Endothelial cell of umbilical vein (primary cell): ENCODE data around the gene TSPAN18.

Experiments used
- EZH2 ChIP-seq: IDR thresholded peaks from 2 replicates; pipeline ENCODE4 v1.6.1; 2012; ENCODE audit warnings: borderline replicate concordance, low read depth, mild to moderate bottlenecking, moderate library complexity, low read length, inconsistent platforms; ENCODE audit not compliant: severe bottlenecking
- POLR2A ChIP-seq: IDR thresholded peaks from 2 replicates; pipeline ENCODE4 v1.6.1; 2012; ENCODE audit warnings: low read depth, mild to moderate bottlenecking, control low read depth, low read length
- TF ChIP-seq, protein P1 (sequence below), 2 donors: IDR thresholded peaks; 1 replicate in 1 of 2; 2 replicates in 1 of 2; pipeline ENCODE4 v1.5.1; 2011; ENCODE audit warnings: low read length in 2 of 2, mild to moderate bottlenecking in 2 of 2, moderate library complexity in 2 of 2, control low read depth in 1 of 2, inconsistent platforms in 1 of 2, low read depth in 1 of 2; ENCODE audit not compliant: insufficient read depth in 1 of 2; ENCODE audit errors: extremely low read depth in 1 of 2

DNA sequence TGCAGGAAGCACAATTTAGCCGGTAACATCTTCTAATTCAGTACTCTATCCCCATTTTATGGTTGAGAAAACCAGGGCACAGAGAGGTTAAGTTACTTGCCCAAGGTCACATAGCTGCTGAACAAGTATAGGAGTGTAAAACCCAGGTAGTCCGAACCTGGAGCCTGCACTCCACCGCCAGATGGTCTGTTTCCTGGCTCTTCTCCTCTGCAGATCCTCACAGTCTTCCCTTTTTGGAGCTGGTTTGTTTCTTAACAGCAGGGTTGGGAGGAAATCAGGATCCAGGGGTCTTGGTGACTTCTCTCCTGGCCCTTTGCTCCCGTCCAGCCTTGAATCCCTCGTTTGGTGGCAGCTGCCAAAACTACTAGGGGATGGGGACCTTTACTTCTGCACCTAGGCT is 12.0 kb downstream of the TSPAN18 start:
- no peak for TF ChIP-seq EZH2
- no peak for TF ChIP-seq POLR2A
- TF ChIP-seq, protein P1, sequence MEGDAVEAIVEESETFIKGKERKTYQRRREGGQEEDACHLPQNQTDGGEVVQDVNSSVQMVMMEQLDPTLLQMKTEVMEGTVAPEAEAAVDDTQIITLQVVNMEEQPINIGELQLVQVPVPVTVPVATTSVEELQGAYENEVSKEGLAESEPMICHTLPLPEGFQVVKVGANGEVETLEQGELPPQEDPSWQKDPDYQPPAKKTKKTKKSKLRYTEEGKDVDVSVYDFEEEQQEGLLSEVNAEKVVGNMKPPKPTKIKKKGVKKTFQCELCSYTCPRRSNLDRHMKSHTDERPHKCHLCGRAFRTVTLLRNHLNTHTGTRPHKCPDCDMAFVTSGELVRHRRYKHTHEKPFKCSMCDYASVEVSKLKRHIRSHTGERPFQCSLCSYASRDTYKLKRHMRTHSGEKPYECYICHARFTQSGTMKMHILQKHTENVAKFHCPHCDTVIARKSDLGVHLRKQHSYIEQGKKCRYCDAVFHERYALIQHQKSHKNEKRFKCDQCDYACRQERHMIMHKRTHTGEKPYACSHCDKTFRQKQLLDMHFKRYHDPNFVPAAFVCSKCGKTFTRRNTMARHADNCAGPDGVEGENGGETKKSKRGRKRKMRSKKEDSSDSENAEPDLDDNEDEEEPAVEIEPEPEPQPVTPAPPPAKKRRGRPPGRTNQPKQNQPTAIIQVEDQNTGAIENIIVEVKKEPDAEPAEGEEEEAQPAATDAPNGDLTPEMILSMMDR (IDR thresholded peaks at IDR 0.05; ENCODE audit: extremely low read depth in 1 of 2, insufficient read depth in 1 of 2, low read depth in 1 of 2, low read length in 2 of 2), result no peak
